NCI-H1048 (cell line): Measurements from ENCODE around the gene CYTH3.

Experiments
- DNase-seq: peaks from one replicate; lab custom pipeline; 2025; lab: John Stamatoyannopoulos, UW

The CYTH3 gene

DNA sequence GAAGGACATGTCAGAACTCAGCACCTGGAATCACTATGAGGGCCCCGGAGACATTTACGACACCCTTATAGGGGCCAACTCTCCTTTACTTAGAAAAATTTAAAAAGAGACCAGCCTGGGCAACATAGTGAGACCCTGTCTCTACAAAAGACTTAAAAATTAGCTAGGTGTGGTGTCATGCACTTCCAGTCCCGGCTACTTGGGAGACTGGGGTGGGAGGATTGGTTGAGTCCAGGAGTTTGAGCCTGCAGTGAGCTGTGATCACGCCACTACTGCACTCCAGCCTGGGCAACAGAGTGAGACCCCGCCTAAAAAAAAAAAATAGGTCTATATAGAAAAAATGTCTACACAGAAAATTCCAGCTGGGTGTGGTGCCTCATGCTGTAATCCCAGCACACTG lies 7.5 kb upstream of the CYTH3 start:
- no peak for DNase-seq

DNA sequence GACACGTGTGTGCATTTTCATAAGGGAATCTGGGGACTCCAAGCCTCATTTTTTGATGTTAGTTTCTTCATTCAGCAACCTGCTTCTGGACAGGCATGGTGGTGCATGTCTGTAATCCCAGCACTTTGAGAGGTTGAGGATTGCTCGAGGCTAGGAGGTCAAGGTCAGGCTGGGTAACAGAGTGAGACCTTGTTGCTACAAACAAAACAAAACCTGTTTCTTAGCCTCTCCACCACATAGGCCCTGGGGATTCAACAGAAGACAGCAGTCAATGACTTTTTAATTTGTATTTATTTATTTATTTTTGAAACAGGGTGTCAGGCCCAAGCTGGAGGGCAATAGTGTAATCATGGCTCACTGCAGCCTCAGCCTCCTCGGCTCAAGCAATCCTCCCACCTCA lies 6.9 kb upstream of the CYTH3 start:
- DNase-seq, result no peak

DNA sequence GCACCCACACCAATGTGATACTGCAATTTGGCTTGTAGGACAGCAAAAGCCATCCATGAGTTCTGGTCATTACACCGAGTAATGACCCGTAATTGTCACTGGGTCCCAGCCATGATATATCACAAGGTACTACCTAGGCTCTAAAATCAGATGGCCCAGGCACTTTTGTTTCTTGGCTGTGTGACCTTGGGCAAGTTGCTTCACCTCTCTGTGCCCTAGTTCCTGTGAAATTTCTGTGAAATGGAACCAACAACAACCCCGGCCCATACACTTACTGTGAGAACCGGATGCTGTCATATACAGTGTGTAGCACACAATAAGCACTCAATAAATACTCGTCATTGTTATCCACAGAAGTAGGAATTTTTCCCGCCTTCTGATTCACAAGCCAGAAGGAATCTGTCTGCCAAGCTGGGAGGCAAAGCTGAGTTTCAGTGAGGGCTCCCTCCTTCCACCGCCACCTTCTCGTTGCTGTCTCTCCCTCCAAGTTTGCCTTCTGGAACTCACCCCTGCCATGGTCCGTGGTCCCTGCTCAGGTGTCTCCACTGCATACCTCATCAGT lies 6.4 kb upstream of the CYTH3 start:
- no peak for DNase-seq

DNA sequence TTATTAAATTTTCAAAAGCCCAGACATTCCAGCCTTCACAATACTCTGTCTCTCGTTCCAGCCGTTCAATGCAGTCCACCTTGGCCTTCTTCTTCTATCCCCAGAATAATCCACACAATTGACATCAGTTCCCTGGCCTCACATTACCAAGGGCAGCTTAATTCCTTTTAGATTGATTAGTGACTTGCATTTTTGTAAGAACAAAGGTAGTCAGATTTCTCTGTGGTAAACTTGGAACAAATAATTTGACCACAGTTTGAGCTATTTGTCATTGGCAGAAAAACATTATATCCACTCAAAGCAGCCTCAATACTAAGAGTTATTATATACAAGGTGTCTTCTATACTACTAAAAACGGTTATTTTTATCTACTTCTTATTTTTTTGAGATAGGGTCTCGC lies 5.1 kb upstream of the CYTH3 start:
- DNase-seq, result no peak

DNA sequence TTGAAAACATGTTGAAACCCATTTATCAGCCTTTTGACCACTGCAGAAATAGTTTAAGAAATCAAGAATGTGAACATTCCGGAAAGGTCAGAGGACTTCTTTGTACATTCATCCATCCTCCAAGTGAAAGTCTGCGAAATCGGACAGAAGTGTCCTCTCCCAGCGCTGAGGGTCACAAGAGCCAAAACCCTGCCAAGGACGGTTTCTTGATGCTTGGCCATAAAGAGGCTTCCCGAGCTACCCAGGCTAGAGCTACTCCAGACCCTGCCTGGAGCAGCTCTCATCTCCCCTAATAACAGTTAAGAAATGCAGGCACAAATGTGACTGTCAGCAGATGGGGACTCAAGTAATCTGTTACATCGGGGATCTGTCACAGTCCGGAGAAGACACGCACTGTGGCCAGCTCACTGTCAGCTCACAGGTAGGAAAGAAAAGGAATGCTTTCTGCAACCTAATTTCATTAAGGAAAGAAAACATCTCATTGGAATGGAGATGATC lies 4.5 kb upstream of the CYTH3 start:
- DNase-seq, result no peak

DNA sequence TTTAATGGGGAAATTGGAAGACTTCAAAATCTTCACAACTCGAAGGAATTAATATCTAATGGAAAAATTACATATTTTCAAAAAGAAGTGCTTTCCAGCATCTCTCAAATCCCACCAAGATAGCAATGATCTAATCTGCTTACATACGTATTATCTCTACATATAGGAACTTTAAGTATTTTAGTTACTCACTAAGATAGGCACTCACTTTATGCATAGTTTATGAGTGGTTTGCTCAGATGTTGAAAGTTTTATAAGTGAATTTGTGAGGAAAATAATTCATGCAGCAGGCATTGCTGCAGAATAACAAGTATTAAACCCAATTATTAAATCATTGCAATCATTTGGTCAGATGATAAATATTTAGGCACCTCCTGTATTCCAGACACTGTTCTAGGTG lies 2.3 kb upstream of the CYTH3 start:
- no peak for DNase-seq

DNA sequence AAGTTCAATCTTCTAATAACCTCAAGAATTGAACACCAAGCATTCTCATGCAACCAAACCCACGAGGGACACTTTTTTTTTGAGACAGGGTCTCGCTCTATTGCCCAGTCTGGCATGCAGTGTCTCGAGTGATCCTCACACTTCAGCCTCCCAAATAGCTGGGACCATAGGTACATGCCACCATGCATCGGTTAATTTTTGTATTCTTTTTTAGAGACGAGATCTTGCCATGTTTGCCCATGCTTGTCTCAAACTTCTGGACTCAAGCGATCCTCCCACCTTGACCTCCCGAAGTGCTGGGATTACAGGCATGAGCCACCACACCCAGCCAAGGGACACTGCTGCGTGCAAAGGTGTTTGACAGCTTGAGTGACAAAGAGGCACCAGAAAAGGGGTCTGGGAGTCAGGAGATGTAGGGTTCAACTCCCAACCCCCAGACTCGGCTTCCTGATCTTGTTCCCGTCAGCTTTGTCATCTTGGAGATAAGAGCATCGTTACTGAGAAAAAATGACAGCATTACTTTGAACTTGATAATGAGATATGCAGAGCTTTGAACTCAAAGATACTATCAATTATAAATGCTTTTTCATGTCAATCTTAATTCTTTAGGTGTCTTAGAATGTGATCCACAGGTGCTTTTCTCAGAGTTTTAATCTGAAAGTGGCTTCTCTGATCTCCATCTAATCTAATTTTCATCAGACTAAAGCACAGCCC lies 1.6 kb upstream of the CYTH3 start:
- DNase-seq, result no peak

DNA sequence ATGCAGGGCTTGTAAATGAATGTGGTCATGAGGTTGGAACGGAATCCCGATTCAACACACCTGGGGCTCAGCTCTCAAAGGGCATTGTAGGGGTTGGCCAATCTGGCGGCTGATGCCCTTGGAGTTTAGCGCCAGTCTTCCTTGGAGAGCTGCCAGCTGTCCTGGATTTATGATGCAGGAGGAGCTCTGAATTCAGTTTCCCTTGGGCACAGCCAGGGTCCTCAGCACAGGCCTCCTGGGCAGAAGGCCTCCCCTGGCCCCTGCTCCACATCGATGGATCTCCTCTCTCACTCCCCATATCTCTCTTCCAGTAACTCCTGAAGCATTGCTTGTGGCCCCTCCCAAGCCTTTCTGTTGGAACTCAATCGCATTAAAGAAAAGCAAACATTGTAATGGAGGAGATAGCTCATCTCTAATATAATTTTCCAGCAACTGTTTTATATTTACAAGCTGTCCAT lies 985 bp upstream of the CYTH3 start:
- no peak for DNase-seq

DNA sequence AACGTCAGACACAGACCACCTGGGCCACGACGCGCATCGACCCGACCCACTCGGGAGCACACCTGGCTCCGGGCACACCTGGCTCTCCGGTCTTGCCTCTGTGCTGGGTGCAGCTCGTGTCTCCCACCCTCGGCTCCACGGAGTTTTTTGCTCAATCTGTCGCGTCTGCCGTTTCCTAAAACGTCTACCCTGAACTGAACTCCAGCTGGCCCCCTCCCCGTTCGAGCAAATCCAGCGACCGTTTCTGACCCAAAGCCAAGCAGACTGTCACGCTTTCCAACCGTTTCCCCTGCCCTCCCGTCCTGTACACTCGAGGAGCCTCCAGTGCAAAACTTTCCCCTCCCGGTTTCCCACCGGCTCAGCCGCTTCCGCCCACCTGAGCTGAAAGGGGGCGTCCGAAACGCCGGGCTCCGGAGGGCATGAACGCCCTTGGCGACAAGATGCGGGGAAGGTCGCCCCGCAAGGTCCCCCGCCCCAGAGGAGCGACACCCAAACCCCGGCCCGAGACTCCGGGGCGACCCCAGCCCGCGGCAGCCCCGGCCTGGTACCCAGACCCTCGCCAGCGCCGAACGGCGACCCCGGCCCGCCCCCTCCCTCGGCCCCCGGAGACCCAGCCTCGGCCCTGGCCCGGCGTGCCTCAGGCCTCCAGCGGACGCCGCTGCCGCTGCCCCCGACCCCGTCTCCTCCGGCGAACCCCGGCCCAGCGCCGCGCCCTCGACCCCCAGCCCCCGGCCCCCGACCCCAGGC lies 557 bp downstream of the CYTH3 start:
- DNase-seq, result no peak

DNA sequence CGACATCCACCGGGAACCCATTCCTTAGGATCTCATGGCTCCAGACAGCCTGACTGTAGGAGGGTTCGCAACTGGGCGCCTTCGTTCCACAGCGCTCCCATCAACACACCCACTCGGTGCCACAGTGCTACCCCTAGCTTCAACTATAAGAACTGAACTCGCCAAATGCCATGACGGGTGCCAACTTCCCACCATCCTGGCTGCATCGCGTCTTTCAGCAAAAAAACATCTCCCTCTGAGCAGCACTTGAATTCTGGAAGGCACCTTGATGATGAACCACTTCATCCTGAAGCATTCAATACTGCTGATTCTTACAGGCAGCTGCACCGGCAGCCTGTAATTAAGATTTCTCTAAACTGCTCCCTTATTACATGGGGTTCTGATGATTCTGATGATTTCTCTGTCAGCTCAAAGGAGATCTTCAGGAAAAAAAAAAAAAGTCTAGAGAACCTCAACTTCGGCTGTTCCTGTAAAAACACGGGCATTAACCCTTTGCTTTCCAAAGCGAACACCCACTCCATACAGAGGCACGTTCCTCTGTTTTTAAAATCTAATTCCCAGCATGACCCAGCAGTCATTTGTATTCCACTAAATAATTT lies 1.3 kb downstream of the CYTH3 start:
- DNase-seq, result peak; percentile 15

DNA sequence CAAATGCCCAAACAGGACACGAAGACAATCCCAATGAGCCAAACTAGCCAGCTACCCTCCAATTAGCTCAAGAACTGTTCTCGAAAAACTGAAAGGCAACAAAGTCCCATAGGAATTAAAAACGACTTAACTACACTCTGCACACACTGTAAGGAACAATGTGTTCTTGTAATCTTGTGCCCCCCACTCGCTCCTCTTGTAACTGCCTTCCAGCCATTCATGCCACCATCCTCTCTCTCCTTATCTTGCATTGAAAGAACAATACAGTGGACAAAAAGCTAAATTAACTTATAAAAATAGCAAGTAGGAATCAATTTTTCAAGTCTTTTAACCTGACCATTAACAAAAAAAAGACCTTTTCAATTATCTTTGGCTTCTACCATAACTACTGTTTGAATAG lies 2.9 kb downstream of the CYTH3 start:
- DNase-seq, result no peak

DNA sequence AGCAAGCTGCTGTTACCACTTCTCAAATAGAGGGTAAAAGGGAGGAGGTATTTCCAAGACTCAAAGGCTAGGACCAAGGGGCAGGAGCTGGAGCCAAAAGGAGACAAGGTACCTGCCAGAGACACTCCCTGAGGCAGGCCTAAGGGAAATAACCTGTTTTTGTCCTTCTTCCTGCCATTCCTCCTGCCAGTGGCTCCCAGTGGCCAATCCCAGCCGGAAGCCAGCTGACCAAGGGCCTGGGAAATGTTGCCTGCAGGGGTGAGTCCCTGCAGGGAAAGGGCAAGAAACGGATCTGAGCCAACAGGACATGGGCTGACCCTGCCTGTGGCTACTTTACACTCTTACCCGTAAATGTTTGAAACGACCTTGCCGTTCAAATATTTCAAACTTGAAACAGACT lies 3.5 kb downstream of the CYTH3 start:
- no peak for DNase-seq

DNA sequence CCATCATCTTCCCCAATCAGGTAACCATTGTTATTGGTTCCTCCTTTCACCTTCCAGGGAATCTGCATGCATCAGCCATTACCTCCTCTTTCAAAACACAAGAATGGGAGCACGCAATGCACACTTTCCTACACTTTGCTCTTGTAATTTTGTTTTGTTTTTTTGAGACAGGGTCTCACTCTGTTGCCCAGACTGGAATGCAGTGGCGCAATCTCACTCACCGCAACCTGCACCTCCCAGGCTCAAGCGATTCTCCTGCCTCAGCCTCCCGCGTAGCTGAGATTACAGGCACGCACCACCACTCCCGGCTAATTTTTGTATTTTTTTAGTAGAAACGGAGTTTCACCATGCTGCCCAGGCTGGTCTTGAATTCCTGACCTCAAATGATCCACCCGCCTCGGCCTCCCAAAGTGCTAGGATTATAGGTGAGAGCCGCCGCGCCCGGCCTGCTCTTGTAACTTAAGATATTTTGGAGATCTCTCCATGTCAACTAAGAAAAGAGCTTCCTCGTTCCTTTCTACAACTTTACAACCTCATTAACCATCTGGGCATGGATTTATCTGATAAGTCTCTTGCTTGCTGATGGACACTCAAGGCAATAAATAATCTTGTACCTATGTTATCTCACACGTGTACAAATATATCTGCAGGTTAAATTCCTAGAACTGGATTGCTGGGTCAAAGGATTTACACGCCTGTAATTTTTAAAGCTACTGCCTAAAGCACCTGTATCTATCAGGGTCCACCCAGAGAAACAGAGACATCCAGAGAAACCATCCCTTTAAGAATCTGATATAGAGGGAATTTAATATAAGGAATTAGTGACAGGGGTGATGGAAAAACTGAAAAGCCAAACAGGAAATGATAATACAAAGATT lies 4.2 kb downstream of the CYTH3 start:
- DNase-seq, result no peak

DNA sequence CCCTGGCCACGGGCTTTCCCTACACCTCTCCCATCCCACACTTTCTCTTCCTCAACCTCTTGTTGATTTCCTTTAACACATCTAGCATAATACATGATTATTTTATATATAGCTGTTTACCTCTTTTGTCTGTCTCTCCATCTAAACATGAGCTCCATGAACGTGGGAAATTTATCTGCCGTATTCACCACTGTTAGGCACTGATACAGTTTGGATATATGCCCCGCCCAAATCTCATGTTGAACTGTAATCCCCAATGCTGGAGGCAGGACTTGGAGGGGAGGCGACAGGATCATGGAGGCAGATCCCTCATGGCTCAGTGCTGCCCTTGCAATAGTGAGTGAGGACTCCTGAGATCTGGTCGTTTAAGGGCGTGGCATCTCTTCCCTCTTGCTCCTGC lies 5.7 kb downstream of the CYTH3 start:
- DNase-seq, result no peak

DNA sequence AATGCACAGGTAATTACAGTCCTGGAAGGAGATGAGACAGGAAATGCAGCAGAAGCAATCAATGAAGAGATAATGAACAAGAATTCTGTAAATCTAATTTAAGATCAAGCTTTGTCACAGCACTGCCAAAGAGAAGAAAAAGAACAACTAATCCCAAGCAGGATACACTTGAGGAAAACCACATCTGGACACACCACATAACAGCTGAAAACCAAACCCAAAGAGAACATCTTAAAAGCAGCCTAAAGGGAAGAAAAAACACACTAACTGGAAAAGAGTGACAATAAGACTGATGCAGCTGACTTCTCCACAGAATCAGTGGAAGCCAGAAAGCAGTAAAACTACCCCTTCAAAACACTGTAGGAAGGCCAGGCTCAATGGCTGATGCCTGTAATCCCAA lies 10.2 kb downstream of the CYTH3 start:
- no peak for DNase-seq

DNA sequence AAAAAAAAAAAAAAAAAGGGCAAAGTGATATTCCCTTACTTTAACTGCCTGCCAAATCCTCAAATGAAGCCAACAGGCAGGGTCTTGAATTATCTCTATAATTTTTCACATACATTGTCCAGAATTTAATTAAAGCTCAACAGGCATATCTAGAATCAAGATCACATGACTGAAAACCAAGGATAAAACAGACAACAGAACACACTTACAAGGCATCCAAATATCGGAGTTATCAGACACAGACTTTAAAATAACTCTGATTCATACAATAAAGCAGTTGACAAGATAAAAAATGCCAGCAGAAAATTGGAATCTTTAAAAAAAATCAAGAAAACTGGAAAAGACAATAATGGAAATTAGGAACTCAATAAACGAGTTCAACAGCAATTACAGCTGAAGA lies 10.7 kb downstream of the CYTH3 start:
- DNase-seq, result no peak

DNA sequence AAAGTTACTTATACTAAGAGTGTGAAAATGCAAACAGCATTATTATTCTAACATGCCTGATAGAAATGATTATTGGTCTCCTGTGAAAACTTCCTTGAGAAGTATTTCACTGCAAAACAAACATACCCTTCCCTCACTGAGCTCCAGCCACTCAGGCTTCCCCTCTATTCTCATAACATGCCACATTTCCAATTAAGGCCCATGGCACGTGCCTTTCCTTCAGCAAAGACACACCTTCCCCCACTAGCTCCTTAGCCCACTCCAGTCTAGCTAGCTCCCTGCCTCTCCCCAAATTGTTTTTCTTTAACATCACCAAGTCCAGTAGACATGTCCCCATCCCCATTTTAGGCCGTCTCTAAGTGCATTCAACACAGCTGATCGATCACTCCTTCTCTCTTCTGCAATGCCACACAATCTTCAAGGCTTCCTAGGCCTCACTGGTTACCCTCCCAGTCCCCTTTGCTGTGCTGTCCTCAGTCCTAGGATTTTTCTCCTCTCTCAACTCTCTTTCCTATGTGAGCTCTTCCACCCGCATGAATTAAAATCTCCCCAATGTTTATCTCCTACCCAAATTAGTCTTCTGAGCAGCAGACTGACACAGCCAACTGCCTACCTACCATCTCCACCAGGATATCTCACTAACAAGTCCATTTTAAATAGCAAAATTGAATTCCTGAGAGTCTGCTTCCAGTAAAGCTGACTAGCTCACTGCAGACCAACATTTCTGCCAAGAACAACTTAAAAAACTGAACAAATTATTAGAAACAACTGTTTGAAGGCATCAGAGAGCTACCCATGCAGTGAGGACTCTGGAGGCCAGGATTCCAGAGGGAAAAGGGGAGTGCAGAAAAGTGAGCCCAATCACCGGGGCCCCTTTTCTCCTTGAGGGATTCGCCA lies 11.9 kb downstream of the CYTH3 start:
- no peak for DNase-seq

DNA sequence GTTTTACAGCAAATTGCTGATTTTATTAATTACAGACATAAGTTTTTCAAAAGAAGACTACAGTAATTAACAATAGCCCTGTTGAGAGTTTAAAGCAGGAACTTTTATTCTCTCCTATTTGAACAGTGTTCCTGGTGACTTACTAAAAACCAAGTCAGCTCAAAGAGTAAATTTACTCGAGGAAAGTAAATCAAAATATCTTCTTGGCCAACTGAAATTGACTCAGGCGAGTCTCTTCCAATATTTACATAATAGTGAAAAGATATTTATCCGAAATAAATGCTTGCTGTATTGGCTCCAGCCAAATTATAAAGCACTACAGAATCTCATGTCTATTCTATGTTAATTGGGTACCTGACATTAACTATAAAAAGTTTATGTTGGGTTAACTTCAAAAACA lies 13.2 kb downstream of the CYTH3 start:
- DNase-seq, result no peak

DNA sequence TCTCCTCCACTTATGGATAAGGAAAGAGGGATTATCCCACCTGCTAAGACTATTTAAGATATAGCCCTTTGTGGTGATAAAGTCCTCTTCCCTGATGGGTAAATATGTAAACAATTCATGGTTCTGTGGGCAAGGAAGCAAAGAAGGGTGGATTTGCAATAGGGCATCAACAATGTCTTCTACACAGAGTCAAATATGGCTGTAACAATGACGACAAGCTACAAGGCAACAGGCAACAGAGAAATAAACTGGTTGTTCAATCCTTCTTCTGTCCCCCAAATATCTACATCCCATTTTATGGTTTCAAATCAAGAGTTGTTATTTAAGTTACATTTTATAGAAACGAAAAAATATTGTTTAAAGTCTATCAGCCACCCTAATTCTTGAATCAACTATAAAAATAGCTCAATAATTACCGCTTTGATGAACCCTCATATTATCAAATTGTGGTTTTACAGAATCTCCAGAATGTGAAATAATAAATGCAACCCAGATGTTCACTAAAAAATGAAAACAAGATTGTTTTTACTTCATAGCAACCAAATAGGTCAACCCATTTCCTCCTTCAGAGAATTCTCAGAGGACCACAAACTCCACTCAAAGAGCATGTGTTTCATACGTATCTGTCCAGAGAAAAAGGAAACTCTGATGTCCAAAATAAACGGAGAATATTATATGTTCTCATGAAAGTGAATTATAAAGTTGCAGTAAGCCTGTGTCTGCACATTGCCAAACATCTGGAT lies 13.8 kb downstream of the CYTH3 start:
- no peak for DNase-seq

DNA sequence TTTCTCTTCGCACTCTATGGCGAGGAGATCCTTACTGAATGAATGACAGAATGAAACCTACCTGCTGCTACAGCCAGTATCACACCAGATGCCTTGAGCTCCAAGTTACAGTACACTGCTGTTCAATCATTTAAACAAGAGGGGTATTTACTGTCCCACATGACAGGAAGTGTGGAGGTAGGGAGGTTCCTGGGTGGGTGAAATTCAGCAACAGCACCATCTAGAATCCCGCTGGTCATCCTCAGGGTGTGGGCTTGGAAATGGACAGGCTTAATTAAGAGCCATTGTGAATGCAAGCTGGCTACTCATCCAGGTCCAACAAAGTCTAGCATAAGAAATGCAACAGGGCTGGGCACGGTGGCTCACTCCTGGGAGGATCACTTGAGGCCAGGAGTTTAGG lies 14.7 kb downstream of the CYTH3 start:
- DNase-seq, result no peak
